RPMI7951 (cell line): ENCODE results near the gene MMP12. TPM values are rescaled to one million over a fixed set of nuclear protein-coding genes. Genes with fewer than 3 reads are reported as not detected.
"Not testable (repeated sequence)": the region's sequence is repeated elsewhere in the genome, so short reads cannot be mapped to it uniquely, and the experiment has no call there.

Source experiments
- DNase-seq: peaks from one replicate; pipeline ENCODE4 v3.0.0-alpha.2; 2012; ENCODE audit warnings: low read depth
- total RNA-seq: library from RNA; depleted of rRNA; stranded (reverse); fragments of >200 nt; shearing (Covaris generic); gene quantifications from 2 replicates; pipeline ENCODE4 v1.2.3, GENCODE V29; 2014; rRNA removed

Gene MMP12
- total RNA-seq = 0.12 TPM in 1 of 2 replicates, not detected in the other

DNA sequence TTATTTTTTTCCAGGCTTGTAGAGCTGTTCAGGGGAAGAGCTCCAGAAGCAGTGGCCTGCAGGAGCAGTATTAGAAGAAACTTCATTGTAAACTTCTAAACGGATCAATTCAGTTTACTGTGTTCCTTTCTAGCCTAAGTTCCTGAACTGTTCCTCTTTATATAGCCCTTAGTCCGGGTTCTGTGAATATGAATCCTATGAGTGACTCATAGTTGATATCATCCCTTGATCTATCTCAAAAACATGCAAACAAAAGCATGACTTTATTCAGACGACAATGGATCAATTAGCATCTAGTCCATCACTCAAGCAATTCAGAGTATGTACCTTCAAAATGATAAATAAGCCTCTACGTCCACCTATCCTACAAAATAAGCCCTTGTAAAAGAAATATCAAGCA is at the start of gene MMP12:
Gene MMP12, minus strand, starts transcription at position 131 of the 400 bp plus-strand sequence. Its CDS starts 45 bp downstream, at position 86.
- no peak for DNase-seq

- no peak for DNase-seq
These were observed 46.9 kb upstream of the MMP12 start for GRCh38 chr11:102921587-102922220.

DNA sequence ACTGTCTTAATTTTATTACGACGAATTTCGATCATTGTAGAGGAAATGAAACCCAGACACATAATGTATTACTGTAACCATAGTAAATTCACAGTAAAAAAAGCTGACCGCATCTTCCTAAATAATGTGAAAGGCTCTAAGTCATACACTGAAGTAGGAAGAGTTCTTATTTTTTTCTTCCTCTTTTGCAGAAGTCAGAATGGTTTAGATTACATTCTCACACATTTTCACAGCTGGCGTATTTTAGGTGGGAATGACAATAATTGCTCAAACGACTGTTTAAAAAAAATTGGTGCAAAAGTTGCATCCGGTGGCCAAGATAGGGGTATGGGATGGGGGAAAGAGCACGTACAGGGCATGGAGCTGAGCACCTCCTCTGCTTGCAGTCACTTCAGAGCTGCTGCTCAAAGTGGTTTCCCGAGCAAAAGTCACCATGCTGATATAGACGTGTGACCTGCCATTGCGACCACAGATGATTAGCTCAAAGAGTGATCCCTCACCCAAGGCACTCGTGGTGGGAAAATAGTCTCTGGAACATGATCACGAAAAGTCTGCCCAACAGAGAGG is 45.4 kb upstream of the MMP12 start:
- DNase-seq = no peak

DNA sequence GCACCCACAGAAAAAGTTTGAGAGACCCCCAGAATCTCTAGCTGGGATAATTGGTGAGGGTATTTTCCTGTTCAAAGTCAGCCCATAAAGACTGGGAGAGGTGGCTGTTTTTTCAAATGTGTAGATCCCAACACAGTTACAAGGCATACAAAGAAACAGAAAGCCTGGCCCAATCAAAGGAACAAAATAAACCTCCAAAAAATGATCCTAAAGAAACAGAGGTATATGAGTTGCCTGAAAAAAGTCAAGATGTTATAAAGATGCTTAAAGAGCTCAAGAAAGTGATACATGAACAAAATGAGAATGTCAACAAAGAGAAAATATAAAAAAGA is 40.2 kb upstream of the MMP12 start:
- no peak for DNase-seq

DNA sequence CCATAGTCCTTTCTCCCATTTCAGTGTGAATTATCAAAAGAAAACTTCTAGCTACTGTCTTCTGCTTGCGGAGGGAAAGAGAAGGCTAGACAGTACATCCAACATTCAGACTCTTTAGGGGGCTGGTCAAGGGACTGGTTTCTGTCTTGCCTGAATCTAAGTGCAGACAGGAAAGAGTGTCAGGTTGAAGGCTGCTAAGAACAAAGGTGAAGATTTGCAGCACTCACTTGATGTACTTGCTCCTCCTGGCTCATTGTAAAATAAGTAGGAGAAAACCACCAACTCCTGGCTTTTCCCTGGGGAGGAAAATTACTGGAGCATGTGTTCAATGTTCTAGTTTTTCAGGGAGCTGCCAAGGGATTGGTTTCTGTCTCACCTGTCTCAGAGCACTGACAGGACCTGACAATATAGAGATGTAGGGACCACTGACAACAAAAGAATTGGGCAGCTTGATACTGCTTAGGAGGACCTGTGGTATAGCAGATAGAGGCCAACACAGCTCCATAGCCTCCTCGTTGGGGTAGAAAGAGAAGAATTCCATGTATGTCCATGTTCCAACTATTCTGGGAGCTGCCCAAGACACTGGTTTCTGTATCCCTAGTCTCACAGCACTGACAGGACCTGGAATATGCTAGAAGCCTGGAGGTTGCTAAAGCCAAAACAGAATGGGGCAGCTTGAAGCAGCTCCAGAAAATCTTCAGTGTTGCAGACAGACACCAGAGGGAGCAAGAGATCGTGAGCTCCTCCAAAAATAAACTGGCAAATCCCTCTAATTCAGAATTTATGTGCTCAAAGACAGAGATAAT is 39.7 kb upstream of the MMP12 start:
- DNase-seq = peak; percentile 45

DNA sequence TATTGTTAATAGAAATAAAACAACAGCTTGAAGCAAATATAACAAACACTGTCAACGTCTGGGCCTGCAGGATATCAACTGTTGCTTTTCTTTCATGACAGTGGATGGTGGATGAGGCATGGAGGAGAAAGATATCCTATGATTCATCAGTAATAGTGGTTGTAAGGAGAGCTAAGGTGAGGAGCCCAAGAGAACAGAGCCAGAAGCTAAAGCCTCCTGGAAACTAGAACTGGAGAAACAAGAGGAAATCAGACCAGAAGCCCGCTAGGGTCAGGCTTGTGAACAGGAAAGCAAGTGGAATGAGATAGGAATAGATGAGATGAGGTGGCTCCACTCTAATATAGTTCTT is 37.7 kb upstream of the MMP12 start:
- peak; percentile 29 for DNase-seq

DNA sequence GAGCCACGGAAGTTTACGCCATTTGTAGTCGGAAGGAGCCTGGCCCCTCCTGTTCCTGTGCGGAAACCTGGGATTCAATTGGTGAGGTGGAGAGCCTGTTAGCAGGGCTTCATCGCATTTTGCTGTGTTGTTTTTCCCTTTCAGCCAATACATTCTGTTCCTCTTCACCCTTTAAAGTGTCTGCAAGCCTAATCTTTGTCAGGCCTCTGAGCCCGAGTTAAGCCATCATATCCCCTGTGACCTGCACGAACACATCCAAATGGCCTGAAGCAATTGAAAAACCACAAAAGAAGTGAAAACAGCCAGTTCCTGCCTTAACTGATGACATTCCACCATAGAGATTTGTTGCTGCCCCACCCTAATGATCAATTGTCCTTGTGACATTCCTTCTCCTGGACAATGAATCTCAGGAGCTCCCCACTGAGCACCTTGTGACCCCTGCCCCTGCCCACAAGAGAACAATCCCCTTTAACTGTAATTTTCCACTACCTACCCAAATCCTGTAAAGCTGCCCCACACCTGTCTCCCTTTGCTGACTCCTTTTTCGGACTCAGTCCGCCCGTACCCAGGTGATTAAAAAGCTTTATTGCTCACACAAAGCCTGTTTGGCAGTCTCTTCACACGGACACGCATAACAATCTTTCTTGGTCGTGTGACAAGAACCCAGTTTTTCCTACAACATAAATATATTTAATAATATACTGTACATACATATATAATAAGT is 37.1 kb upstream of the MMP12 start:
- DNase-seq = peak; percentile 60

DNA sequence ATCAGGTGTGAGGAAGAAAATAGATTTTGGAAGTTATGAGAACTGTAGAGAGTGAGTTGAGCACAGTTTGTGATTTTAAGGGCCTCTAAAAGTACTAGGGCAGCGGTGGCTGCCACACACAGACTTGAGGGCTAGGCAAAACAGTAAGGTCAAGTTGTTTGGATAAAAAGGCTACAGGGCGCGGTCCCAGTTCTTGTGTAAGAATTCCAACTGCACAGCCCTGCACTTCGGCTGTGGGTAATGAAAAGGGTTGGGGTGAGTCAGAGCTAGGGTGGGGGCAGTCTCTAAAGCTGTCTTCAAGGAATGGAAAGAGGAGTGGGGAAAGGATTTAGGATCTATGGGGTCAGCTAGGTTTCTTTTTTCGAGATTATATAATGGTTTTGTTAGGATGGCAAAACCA is 31.1 kb upstream of the MMP12 start:
- DNase-seq = not testable (repeated sequence)

GRCh38 chr11:102903895-102904294 is 29.1 kb upstream of the MMP12 start:
- not testable (repeated sequence) for DNase-seq

- no peak for DNase-seq
These were observed 25.6 kb upstream of the MMP12 start for GRCh38 chr11:102900346-102900745.

GRCh38 chr11:102891736-102892135 is 17.0 kb upstream of the MMP12 start:
- DNase-seq = no peak

GRCh38 chr11:102886999-102887398 is 12.2 kb upstream of the MMP12 start:
- no peak for DNase-seq

DNA sequence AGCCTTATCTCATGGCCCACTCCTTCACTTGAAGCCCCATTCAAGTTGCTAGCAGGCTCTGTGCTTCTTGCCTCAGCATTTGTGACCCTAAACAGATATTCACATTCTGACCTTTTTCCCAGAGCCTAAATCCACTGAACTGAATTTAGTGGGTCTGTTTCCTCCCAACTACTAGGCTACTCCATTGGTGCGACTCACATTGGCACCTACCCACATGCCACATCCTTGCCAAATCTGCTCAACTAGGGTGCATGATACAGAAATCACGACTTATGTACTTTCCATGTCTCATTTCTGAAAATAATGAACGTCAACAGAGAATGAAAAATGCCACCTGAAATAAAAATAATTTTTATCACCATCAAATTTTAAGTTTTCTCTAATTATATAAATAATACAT is 8.4 kb upstream of the MMP12 start:
- no peak for DNase-seq

GRCh38 chr11:102882389-102883024 is 7.7 kb upstream of the MMP12 start:
- DNase-seq = no peak

DNA sequence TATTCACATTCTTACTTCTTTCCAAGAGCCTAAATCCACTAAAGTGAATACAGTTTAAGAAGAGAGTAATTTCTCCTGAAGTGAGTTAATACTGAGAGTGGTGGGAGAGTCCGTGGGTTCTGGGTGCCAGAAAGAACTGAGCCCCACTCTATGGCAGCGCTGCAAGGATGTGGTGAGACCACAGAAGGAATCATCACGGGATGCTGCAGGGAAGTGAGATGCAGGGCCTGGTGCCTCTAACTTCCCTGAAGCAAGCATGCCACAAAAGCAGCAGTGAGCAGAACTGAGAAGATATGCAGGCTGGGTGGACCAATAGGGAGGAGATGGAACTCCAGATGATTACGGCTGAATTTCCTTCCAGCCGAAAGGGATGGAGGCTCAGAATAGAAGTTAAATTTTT is 5.0 kb upstream of the MMP12 start:
- DNase-seq = no peak

DNA sequence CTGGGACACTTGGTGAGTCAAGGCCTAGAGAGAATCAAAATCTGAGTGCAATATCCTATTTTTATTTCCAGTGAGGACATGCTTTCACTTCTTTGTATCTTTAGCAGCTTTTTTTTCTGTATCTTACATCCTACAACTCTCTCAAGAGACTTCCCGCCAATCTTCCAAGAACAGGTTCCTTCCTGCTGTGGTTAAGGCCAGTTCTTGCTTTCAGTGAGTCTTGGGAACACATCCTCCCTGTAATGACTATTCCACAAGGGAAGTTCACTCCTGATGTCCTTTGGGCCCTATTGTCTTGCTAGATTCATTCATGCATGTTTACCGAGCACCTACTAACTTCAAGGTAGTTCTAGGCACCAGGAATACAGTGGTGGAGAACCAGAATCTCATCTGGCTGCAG is 3.8 kb upstream of the MMP12 start:
- DNase-seq = no peak

DNA sequence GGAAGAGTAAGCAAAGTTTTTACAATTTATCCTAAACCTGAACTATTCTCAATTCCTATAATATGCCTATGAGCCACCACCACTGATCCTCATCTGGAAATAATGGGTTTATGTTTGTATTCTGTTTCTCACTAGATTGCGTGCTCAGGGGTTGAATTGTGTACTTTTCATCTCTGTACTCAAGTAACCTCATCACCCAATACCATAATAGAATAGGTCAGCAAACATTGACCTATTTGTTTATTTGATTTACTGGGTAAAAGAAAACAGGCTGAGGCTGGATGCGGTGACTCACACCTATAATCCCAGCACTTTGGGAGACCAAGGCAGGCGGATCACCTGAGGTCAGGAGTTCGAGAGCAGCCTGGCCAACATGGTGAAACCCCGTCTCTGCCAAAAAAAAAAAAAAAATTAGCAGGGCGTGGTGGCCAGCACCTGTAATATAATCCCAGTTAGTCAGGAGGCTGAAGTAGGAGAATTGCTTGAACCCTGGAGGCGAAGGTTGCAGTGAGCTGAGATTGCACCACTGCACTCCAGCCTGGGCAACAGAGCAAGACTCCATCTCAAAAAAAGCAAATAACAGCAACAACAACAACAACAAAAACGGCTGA is 5.3 kb downstream of the MMP12 start:
- DNase-seq = not testable (repeated sequence)

DNA sequence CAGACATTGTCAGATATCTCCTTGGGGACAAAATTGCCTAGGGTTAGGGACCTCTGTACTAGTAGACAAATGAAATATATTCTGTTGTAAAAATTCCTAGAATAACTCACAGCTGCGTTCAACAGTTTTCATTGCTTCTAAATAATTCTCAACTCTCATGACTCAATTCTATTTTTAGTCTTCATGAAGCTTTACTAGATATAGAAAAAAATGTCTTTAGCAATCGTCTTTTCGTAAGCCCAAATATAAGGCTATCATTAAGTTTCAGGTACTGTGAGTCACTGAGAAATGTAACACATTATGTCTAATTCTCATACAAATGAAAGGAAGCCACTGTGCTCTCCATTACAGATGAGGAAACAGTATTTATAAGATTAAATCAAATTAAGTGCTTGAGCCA is 6.4 kb downstream of the MMP12 start:
- DNase-seq = no peak

GRCh38 chr11:102864724-102865123 is 10.1 kb downstream of the MMP12 start:
- no peak for DNase-seq

DNA sequence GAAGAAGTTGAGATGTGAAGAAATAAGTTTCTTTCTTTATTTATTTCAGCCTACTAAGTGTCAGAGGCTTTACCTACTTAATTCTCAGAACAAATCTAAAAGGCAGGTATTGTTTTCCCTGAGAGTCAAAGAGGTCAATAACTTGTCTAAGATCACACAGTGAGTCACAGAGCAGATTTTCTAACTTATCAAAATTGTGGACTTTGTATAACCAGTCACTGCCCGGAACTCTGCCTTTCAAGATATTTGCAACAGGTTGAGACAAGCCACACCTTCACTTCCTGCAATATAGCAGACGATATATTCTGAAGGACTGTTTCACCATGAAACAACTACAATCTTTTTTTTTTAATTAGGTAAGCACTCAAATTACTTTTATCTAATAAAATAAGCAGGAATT is 20.8 kb downstream of the MMP12 start:
- no peak for DNase-seq

- no peak for DNase-seq
These were observed 21.7 kb downstream of the MMP12 start for GRCh38 chr11:102853055-102853454.
